K562 (cell line): Measurements from ENCODE around the gene TUBA4B. TPM values are rescaled to one million over a fixed set of nuclear protein-coding genes. Genes with fewer than 3 reads are reported as not detected.

Experiments used
- CBX2 ChIP-seq: fragments of 200-600 bp; sonication (generic); IDR thresholded peaks from one replicate; pipeline ENCODE4 v1.6.1; 2012; ENCODE audit warnings: mild to moderate bottlenecking, low read length, inconsistent platforms; ENCODE audit not compliant: insufficient read depth, poor library complexity, severe bottlenecking
- EZH2 ChIP-seq: IDR thresholded peaks from 2 replicates; pipeline ENCODE4 v1.6.1; 2012; ENCODE audit warnings: low read depth, mild to moderate bottlenecking, inconsistent platforms, low read length, borderline replicate concordance
- FOXK2 ChIP-seq, 2 experiments: fragments of 450-650 bp; IDR thresholded peaks in 1 of 2; conservative IDR thresholded peaks in 1 of 2; 2 replicates each; pipeline ENCODE4 v1.6.1; 2016; ENCODE audit warnings: low read depth in 2 of 2, mild to moderate bottlenecking in 1 of 2
- GABPB1 ChIP-seq: sonication (generic); formaldehyde crosslinking; IDR thresholded peaks from 2 replicates; pipeline ENCODE4 v1.8.0; 2022; ENCODE audit warnings: mild to moderate bottlenecking, missing genetic modification reagents
- MEF2A ChIP-seq: IDR thresholded peaks from 2 replicates; pipeline ENCODE4 v1.6.1; 2011; ENCODE audit warnings: low read depth, mild to moderate bottlenecking, low read length, moderate library complexity; ENCODE audit not compliant: control insufficient read depth
- MTF1 ChIP-seq: fragments of 250-450 bp; sonication (Bioruptor Pico); IDR thresholded peaks from 2 replicates; pipeline ENCODE4 v1.9.0; 2021; ENCODE audit warnings: moderate library complexity, mild to moderate bottlenecking, inconsistent platforms, borderline replicate concordance
- PHF8 ChIP-seq: fragments of 200-600 bp; sonication (generic); IDR thresholded peaks from 2 replicates; pipeline ENCODE4 v1.6.1; 2012; ENCODE audit warnings: mixed run types, mild to moderate bottlenecking, inconsistent platforms, low read length, moderate library complexity, borderline replicate concordance
- RUNX1 ChIP-seq: sonication (generic); IDR thresholded peaks from 2 replicates; pipeline ENCODE4 v1.6.1; 2016; ENCODE audit warnings: antibody characterized with exemption, low read depth
- SAFB2 ChIP-seq: fragments of 200-400 bp; formaldehyde crosslinking; IDR thresholded peaks from 2 replicates; pipeline ENCODE4 v1.6.1; 2018; ENCODE audit warnings: borderline replicate concordance, low read length, low read depth, moderate library complexity; ENCODE audit not compliant: severe bottlenecking
- SMAD4 ChIP-seq: fragments of 250-450 bp; sonication (Bioruptor Pico); conservative IDR thresholded peaks from 2 replicates; pipeline ENCODE4 v1.8.0; 2021; ENCODE audit warnings: inconsistent platforms, mild to moderate bottlenecking, moderate library complexity
- THRB ChIP-seq: fragments of 450-650 bp; formaldehyde crosslinking; conservative IDR thresholded peaks from 2 replicates; pipeline ENCODE4 v1.4.0; 2022; ENCODE audit warnings: mild to moderate bottlenecking, missing genetic modification characterization
- ZBTB33 ChIP-seq: sonication (generic); formaldehyde crosslinking; IDR thresholded peaks from 2 replicates; pipeline ENCODE4 v1.8.1; 2023; ENCODE audit warnings: mild to moderate bottlenecking, missing genetic modification reagents
- ZNF184 ChIP-seq: sonication (generic); formaldehyde crosslinking; IDR thresholded peaks from 2 replicates; pipeline ENCODE4 v1.5.0; 2020; ENCODE audit warnings: missing genetic modification reagents
- ZNF318 ChIP-seq, 2 experiments: fragments of 450-650 bp; IDR thresholded peaks; 2 replicates each; pipeline ENCODE4 v1.6.1; 2016; ENCODE audit warnings: mild to moderate bottlenecking in 2 of 2, borderline replicate concordance in 1 of 2, low read depth in 1 of 2, moderate library complexity in 1 of 2
- ZNF354B ChIP-seq: fragments of 250-450 bp; sonication (Bioruptor Pico); IDR thresholded peaks from 2 replicates; pipeline ENCODE4 v1.4.0; 2020
- ZNF668 ChIP-seq: fragments of 250-450 bp; sonication (Bioruptor Pico); IDR thresholded peaks from 2 replicates; pipeline ENCODE4 v1.8.0; 2022; ENCODE audit warnings: mild to moderate bottlenecking, inconsistent platforms
- ZNF76 ChIP-seq: fragments of 250-450 bp; sonication (Bioruptor Pico); IDR thresholded peaks from 2 replicates; pipeline ENCODE4 v1.4.0; 2020; ENCODE audit warnings: mild to moderate bottlenecking, moderate library complexity, borderline replicate concordance
- polyA plus RNA-seq, 8 experiments: library from polyadenylated mRNA; depleted of rRNA in 4 of 8; stranded (reverse) in 5 of 8; unstranded in 3 of 8; fragments of >200 nt; fragmentation: Nextera tagmentation in 2 of 8; fragmentation: Illumina TruSeq in 1 of 8; extraction: Ambion mirVana in 2 of 8; extraction: Trizol in 1 of 8; gene quantifications; 2 replicates each; pipeline versions ENCODE4 v1.2.1 to v1.2.3, GENCODE V29; 2011 to 2014; ENCODE audit warnings: inconsistent platforms in 1 of 8, missing spikeins in 1 of 8
- total RNA-seq, 7 experiments: library from RNA; depleted of rRNA in 6 of 7; stranded (reverse); fragments of >200 nt in 6 of 7; fragmentation: Illumina TruSeq in 2 of 7; extraction: Trizol in 2 of 7; gene quantifications; 2 replicates each; pipeline versions ENCODE4 v1.2.1 to v1.2.3, GENCODE V29; 2011 to 2021; ENCODE audit warnings: low replicate concordance in 1 of 7

TUBA4B gene
- total and polyA plus RNA-seq, 9 of the 15 experiments (the other 6 are each of a cell fraction or from before 2014, with no cell fraction given): 0.04 TPM; not detected in 8

GRCh38 chr2:219278655-219279150, 25.7 kb downstream of the TUBA4B start (continued):
- TF ChIP-seq ZNF318 (IDR thresholded peaks at IDR 0.05; ENCODE audit: borderline replicate concordance in 1 of 2, low read depth in 1 of 2) (no peak), PHF8 (peak; percentile 33; the same call in 1 of the 2 replicates), ZNF668 (no peak), ZNF76 (CRISPR knock-in tag) (no peak), SMAD4 (CRISPR knock-in tag) (no peak), THRB (no peak), FOXK2 (conservative IDR thresholded peaks at IDR 0.05 in 1 of 2, IDR thresholded peaks at IDR 0.05 in 1 of 2; ENCODE audit: low read depth in 2 of 2) (peak; percentile 89 to 90), EZH2 (no peak), ZNF184 (CRISPR knock-in tag) (no peak), SAFB2 (no peak), MTF1 (no peak), ZNF354B (no peak), ZBTB33 (CRISPR knock-in tag) (no peak), GABPB1 (CRISPR knock-in tag) (no peak), CBX2 (no peak), MEF2A (no peak), RUNX1 (no peak)
